Neural cell (in vitro differentiated cells): ENCODE results near the gene RYR2. TPM values are rescaled to one million over a fixed set of nuclear protein-coding genes. Genes with fewer than 3 reads are reported as not detected.

Experiments used
- H2AFZ ChIP-seq: fragments of 200-600, 300-800 bp; sonication (generic), shearing (Covaris generic); 2 replicates; pipeline ENCODE4 v1.6.0; 2014; ENCODE audit warnings: low read depth, mild to moderate bottlenecking, antibody characterized with exemption, low read length, moderate library complexity
- H3F3A ChIP-seq: fragments of 200-600 bp; shearing (Covaris generic); 2 replicates; pipeline ENCODE4 v1.6.1; 2016; ENCODE audit warnings: mild to moderate bottlenecking, moderate library complexity, mixed read lengths, antibody characterized with exemption, low read length; ENCODE audit not compliant: insufficient read depth, poor library complexity, severe bottlenecking
- H3K27ac ChIP-seq: fragments of 200-600, 300-800 bp; sonication (generic), shearing (Covaris generic); 2 replicates; pipeline ENCODE4 v1.5.1; 2014; ENCODE audit warnings: mild to moderate bottlenecking, low read length, moderate library complexity
- H3K27me3 ChIP-seq: fragments of 300-800, 200-600 bp; sonication (generic), shearing (Covaris generic); 2 replicates; pipeline ENCODE4 v1.6.0; 2014; ENCODE audit warnings: mild to moderate bottlenecking, low read depth, low read length, moderate library complexity; ENCODE audit not compliant: insufficient read depth
- H3K36me3 ChIP-seq: fragments of 300-800, 200-600 bp; sonication (generic), shearing (Covaris generic); 2 replicates; pipeline ENCODE4 v1.5.1; 2014; ENCODE audit warnings: mild to moderate bottlenecking, antibody characterized with exemption, low read length, moderate library complexity; ENCODE audit not compliant: insufficient read depth
- H3K4me2 ChIP-seq: fragments of 300-800, 200-600 bp; sonication (generic), shearing (Covaris generic); 2 replicates; pipeline ENCODE4 v1.6.0; 2014; ENCODE audit warnings: mild to moderate bottlenecking, low read length
- H3K4me3 ChIP-seq: fragments of 300-800, 200-600 bp; sonication (generic), shearing (Covaris generic); 2 replicates; pipeline ENCODE4 v1.5.1; 2014; ENCODE audit warnings: mild to moderate bottlenecking, low read length, moderate library complexity
- H3K79me2 ChIP-seq: fragments of 200-600 bp; shearing (Covaris generic); replicated peaks from 2 replicates; pipeline ENCODE4 v1.6.0; 2014; ENCODE audit warnings: mild to moderate bottlenecking, low read length, moderate library complexity; ENCODE audit not compliant: insufficient read depth
- H3K9ac ChIP-seq: fragments of 300-800, 200-600 bp; sonication (generic), shearing (Covaris generic); 2 replicates; pipeline ENCODE4 v1.6.1; 2016; ENCODE audit warnings: mild to moderate bottlenecking, low read length, mixed read lengths
- H3K9me2 ChIP-seq: fragments of 200-600 bp; shearing (Covaris generic); 2 replicates; pipeline ENCODE4 v1.6.1; 2016; ENCODE audit warnings: mild to moderate bottlenecking, low read length, mixed read lengths; ENCODE audit not compliant: insufficient read depth
- H3K9me3 ChIP-seq: fragments of 200-600, 300-800 bp; sonication (generic), shearing (Covaris generic); 2 replicates; pipeline ENCODE4 v1.6.1; 2016; ENCODE audit warnings: mild to moderate bottlenecking, mixed run types, low read length, moderate library complexity, mixed read lengths
- H4K20me1 ChIP-seq: fragments of 200-600 bp; shearing (Covaris generic); 2 replicates; pipeline ENCODE4 v1.6.1; 2016; ENCODE audit warnings: mild to moderate bottlenecking, mixed run types; ENCODE audit not compliant: insufficient read depth
- EP300 ChIP-seq: fragments of 450-650 bp; conservative IDR thresholded peaks from 2 replicates; pipeline ENCODE4 v1.6.1; 2014; ENCODE audit warnings: antibody characterized with exemption, mild to moderate bottlenecking, moderate library complexity; ENCODE audit not compliant: poor library complexity, severe bottlenecking
- EZH2 ChIP-seq: fragments of 200-600, 300-800 bp; shearing (Covaris generic), sonication (generic); IDR thresholded peaks from 2 replicates; pipeline ENCODE4 v1.6.1; 2014; ENCODE audit warnings: antibody characterized with exemption, low read length, borderline replicate concordance, mild to moderate bottlenecking; ENCODE audit not compliant: insufficient read depth, poor library complexity, severe bottlenecking
- MXI1 ChIP-seq: fragments of 450-650 bp; conservative IDR thresholded peaks from 2 replicates; pipeline ENCODE4 v1.6.1; 2014; ENCODE audit warnings: antibody characterized with exemption, mild to moderate bottlenecking; ENCODE audit not compliant: poor library complexity, severe bottlenecking
- POLR2AphosphoS5 ChIP-seq: IDR thresholded peaks from 2 replicates; pipeline ENCODE4 v1.6.1; 2012
- RAD21 ChIP-seq: fragments of 450-650 bp; conservative IDR thresholded peaks from 2 replicates; pipeline ENCODE4 v1.6.1; 2014; ENCODE audit warnings: antibody characterized with exemption, mild to moderate bottlenecking, moderate library complexity
- REST ChIP-seq: IDR thresholded peaks from 2 replicates; pipeline ENCODE4 v1.6.1; 2012; ENCODE audit warnings: borderline replicate concordance
- SMC3 ChIP-seq: fragments of 450-650 bp; conservative IDR thresholded peaks from 2 replicates; pipeline ENCODE4 v1.6.1; 2014; ENCODE audit warnings: antibody characterized with exemption, mild to moderate bottlenecking, moderate library complexity; ENCODE audit not compliant: poor library complexity
- TAF1 ChIP-seq: IDR thresholded peaks from 2 replicates; pipeline ENCODE4 v1.6.1; 2012; ENCODE audit warnings: low read depth
- polyA plus RNA-seq: library from polyadenylated mRNA; depleted of rRNA; stranded (reverse); fragments of >200 nt; gene quantifications from 2 replicates; pipeline ENCODE4 v1.2.3, GENCODE V29; 2014
- TF ChIP-seq, protein P1 (sequence below): fragments of 450-650 bp; IDR thresholded peaks from 2 replicates; pipeline ENCODE4 v1.5.1; 2014; ENCODE audit warnings: antibody characterized with exemption, mild to moderate bottlenecking, moderate library complexity; ENCODE audit not compliant: poor library complexity, severe bottlenecking

The RYR2 gene
- polyA plus RNA-seq, 1 donor from 2014 or later, result 3.8 TPM

DNA sequence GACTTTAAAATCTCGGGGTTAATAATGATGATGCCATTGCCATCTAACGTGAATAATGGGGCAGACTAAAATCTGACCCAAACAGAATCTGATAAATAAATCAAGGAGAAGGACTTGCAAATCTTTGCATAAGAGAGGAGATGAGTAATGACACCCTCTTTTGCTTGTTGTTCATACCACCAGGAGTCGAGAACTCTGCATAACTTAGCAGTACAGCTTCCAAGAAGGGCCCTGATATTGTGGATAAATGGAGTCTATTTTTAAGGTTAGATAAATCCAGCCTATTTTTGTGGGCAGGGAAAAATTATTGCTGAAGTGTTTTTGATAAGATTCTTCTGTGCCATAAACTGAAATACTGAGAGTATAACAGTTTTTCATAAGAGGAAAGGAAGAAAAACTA, 17.3 kb downstream of the RYR2 start:
- H3K4me3 ChIP-seq, result no peak overlapping the region
- H2AFZ ChIP-seq, result no peak overlapping the region
- no peaks in the 10 kb centered on the region for H3K79me2 ChIP-seq
- no peaks in the 10 kb centered on the region for H3K36me3 ChIP-seq
- no peaks in the 10 kb centered on the region for H3K27me3 ChIP-seq
- no peaks in the 10 kb centered on the region for H3K9me3 ChIP-seq
- H3K9ac ChIP-seq, result no peak overlapping the region
- H3K9me2 ChIP-seq, result no peaks in the 10 kb centered on the region
- no peak overlapping the region for H3K27ac ChIP-seq
- H3K4me2 ChIP-seq, result no peak overlapping the region
- no peaks in the 10 kb centered on the region for H4K20me1 ChIP-seq
- no peaks in the 10 kb centered on the region for H3F3A ChIP-seq
- TF ChIP-seq, protein P1, sequence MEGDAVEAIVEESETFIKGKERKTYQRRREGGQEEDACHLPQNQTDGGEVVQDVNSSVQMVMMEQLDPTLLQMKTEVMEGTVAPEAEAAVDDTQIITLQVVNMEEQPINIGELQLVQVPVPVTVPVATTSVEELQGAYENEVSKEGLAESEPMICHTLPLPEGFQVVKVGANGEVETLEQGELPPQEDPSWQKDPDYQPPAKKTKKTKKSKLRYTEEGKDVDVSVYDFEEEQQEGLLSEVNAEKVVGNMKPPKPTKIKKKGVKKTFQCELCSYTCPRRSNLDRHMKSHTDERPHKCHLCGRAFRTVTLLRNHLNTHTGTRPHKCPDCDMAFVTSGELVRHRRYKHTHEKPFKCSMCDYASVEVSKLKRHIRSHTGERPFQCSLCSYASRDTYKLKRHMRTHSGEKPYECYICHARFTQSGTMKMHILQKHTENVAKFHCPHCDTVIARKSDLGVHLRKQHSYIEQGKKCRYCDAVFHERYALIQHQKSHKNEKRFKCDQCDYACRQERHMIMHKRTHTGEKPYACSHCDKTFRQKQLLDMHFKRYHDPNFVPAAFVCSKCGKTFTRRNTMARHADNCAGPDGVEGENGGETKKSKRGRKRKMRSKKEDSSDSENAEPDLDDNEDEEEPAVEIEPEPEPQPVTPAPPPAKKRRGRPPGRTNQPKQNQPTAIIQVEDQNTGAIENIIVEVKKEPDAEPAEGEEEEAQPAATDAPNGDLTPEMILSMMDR, result no peak
- TF ChIP-seq TAF1, result no peak
- TF ChIP-seq MXI1, result no peak
- no peak for TF ChIP-seq REST
- no peak for TF ChIP-seq SMC3
- no peak for TF ChIP-seq EP300
- no peak for TF ChIP-seq RAD21
- no peak for TF ChIP-seq EZH2
- no peak for TF ChIP-seq POLR2AphosphoS5

- H4K20me1 ChIP-seq, result no peaks in the 10 kb centered on the region
- H3K9ac ChIP-seq, result no peak overlapping the region
- no peaks in the 10 kb centered on the region for H3K27me3 ChIP-seq
- TF ChIP-seq REST, result no peak
- H3K4me3 ChIP-seq, result no peak overlapping the region
- no peak overlapping the region for H3K27ac ChIP-seq
- H3K9me3 ChIP-seq, result no peaks in the 10 kb centered on the region
- H3K36me3 ChIP-seq, result no peaks in the 10 kb centered on the region
- H3K4me2 ChIP-seq, result no peak overlapping the region
- H3F3A ChIP-seq, result no peaks in the 10 kb centered on the region
- H3K79me2 ChIP-seq, result no peaks in the 10 kb centered on the region
- no peak overlapping the region for H2AFZ ChIP-seq
- H3K9me2 ChIP-seq, result no peaks in the 10 kb centered on the region
Measured at GRCh38 chr1:237062976-237063375, 21.0 kb downstream of the RYR2 start.
